ENCODE data around the gene KCNMA1.

The KCNMA1 gene

GRCh38 chr10:77433546-77433945 is 204.1 kb downstream of the KCNMA1 start:
- TF ChIP-seq ZNF274 (IDR thresholded peaks at IDR 0.05; ENCODE audit: low read depth, low read length): no peak
- H3K4me3 ChIP-seq (ENCODE audit: low read length): no peak overlapping the region

DNA sequence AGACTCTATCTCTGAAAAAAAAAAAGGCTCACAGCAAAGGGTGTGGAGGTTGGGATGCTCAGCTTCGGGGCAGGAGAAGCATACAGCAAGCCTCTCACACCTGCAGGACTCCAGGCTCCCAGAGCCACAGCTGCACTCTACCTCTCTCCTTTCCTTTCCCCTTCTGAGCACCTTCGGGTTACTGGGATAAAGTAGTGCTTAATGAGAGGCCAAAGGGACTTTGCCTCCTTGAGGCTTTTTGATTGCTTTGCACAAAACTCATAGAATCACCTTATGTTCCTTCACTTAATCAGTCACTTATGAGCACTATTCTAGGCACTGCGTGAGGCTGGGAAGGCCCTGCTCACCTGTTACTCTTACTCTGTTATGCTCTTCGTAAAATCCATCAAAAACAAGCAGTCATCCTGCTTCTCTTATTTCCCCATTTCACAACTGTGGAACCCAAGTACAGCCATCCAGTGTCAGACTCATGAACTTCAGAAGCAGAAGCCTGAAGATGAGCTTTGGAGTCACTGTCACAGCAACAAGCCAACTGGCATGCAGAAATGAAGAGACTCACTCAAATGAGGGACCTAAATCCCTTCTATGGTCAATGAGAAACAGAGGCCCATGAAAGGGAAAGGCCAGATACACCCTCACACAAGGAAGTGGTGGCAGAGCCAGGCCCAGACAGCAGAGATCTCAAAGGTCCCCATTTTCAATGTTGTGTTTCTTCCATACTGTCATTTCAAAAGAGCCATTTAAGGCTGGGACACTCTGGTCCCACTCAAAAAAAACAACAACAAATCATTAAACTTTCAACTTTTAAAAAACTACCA is 205.4 kb downstream of the KCNMA1 start:
- no peak overlapping the region for H3K4me3 ChIP-seq (ENCODE audit: low read length)
- no peak for TF ChIP-seq ZNF274 (IDR thresholded peaks at IDR 0.05; ENCODE audit: low read depth, low read length)

GRCh38 chr10:77431209-77431611 is 206.4 kb downstream of the KCNMA1 start:
- no peak for TF ChIP-seq ZNF274 (IDR thresholded peaks at IDR 0.05; ENCODE audit: low read depth, low read length)
- H3K4me3 ChIP-seq (ENCODE audit: low read length): no peak overlapping the region

DNA sequence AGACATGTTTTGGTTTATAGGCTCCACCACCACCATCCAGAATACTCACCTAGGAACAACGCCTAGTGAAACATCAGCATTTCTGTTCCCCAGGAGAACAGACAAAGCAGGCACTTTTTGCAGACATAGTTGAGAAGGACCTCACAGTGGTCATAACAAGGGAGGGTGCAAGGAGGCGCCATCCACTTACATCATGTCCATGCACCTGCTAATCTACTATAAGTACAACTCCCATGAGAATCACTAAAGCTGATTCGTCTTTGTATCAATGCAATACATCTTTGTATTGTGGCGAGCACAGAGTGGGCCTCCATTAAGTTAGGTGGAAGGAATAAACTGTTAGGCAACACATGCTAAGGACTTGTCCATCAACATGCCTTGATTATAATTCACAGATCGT is 207.1 kb downstream of the KCNMA1 start:
- no peak overlapping the region for H3K4me3 ChIP-seq (ENCODE audit: low read length)
- no peak for TF ChIP-seq ZNF274 (IDR thresholded peaks at IDR 0.05; ENCODE audit: low read depth, low read length)

DNA sequence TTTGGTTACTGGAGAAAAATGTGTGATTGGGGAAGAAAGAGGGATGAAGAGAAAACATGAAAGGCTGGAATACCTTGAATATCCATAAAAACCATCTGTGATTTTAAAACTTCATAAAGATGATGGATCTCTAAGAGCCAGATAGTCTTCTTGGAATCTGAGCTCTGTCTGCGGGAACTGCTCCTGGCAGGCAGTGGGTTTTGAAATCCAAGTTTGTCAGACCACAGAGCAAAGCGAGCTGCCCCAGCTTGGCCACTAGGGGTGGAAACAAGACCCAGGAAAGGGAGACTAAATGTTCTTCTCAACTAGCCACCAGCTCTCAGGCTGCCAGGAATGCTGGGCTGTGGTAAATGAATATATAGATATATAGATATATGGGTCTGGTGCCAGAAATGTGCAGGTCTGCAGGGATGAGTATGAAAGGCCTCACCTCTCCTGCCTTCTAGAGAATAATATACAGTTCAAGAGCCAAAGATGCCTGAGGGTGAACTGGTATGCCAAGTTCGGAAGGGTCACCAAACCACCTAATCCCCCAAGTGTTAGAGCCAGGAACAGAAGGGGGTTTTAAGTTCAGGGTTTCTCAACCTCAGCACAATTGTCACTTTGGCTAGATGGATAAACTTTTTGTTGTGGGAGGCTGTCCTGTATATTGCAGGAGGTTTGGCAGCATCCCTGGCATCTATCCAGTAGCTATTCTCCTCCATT is 208.8 kb downstream of the KCNMA1 start:
- no peak for TF ChIP-seq ZNF274 (IDR thresholded peaks at IDR 0.05; ENCODE audit: low read depth, low read length)
- H3K4me3 ChIP-seq (ENCODE audit: low read length): no peak overlapping the region

GRCh38 chr10:77424257-77424656 is 213.4 kb downstream of the KCNMA1 start:
- H3K4me3 ChIP-seq (ENCODE audit: low read length): no peak overlapping the region
- TF ChIP-seq ZNF274 (IDR thresholded peaks at IDR 0.05; ENCODE audit: low read depth, low read length): no peak

- H3K4me3 ChIP-seq (ENCODE audit: low read length): no peak overlapping the region
- TF ChIP-seq ZNF274 (IDR thresholded peaks at IDR 0.05; ENCODE audit: low read depth, low read length): no peak
Observed at GRCh38 chr10:77422491-77423338, 214.9 kb downstream of the KCNMA1 start.

- no peak overlapping the region for H3K4me3 ChIP-seq (ENCODE audit: low read length)
- no peak for TF ChIP-seq ZNF274 (IDR thresholded peaks at IDR 0.05; ENCODE audit: low read depth, low read length)
Observed at GRCh38 chr10:77421591-77421990, 216.0 kb downstream of the KCNMA1 start.

GRCh38 chr10:77420947-77421523 is 216.6 kb downstream of the KCNMA1 start:
- TF ChIP-seq ZNF274 (IDR thresholded peaks at IDR 0.05; ENCODE audit: low read depth, low read length): no peak
- H3K4me3 ChIP-seq (ENCODE audit: low read length): no peak overlapping the region

GRCh38 chr10:77419979-77420378 is 217.6 kb downstream of the KCNMA1 start:
- no peak overlapping the region for H3K4me3 ChIP-seq (ENCODE audit: low read length)
- no peak for TF ChIP-seq ZNF274 (IDR thresholded peaks at IDR 0.05; ENCODE audit: low read depth, low read length)

- H3K4me3 ChIP-seq (ENCODE audit: low read length): no peak overlapping the region
- no peak for TF ChIP-seq ZNF274 (IDR thresholded peaks at IDR 0.05; ENCODE audit: low read depth, low read length)
Observed at GRCh38 chr10:77419056-77419455, 218.6 kb downstream of the KCNMA1 start.

- TF ChIP-seq ZNF274 (IDR thresholded peaks at IDR 0.05; ENCODE audit: low read depth, low read length): no peak
- H3K4me3 ChIP-seq (ENCODE audit: low read length): no peak overlapping the region
Observed at GRCh38 chr10:77417806-77418640, 219.6 kb downstream of the KCNMA1 start.

- no peak for TF ChIP-seq ZNF274 (IDR thresholded peaks at IDR 0.05; ENCODE audit: low read depth, low read length)
- no peak overlapping the region for H3K4me3 ChIP-seq (ENCODE audit: low read length)
Observed at GRCh38 chr10:77417359-77417758, 220.2 kb downstream of the KCNMA1 start.
